ENCODE results near the gene GNG7.
"Not testable (repeated sequence)": the region's sequence is repeated elsewhere in the genome, so short reads cannot be mapped to it uniquely, and the experiment has no call there.

Gene GNG7

GRCh38 chr19:2550431-2551171, 151.9 kb downstream of the GNG7 start:
- DNase-seq (ENCODE audit: low read depth): no peak

DNA sequence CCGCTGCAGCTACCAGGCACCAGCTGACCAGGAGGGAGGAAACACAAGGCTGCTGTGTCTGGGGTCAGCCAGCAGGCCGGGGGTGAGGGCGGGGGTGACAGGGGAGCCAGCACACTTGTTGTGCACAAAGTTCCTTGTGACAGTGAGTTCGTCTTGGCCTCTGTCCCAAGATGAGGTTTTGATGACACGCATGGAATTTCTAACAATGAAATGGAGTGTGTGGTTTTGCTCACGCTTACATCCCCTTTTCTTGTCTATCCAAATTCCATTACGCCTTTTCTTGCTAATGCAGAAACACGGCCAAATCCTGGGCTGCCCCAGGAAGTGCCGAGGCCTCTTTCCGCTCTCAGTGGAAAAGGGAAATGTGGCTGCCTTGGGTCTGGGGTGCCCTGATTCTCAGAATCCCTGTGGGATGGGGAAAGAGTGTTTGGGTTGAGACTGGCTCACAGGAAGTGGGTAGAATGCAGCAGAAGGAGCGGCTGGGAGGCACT, 152.7 kb downstream of the GNG7 start:
- no peak for DNase-seq (ENCODE audit: low read depth)

DNA sequence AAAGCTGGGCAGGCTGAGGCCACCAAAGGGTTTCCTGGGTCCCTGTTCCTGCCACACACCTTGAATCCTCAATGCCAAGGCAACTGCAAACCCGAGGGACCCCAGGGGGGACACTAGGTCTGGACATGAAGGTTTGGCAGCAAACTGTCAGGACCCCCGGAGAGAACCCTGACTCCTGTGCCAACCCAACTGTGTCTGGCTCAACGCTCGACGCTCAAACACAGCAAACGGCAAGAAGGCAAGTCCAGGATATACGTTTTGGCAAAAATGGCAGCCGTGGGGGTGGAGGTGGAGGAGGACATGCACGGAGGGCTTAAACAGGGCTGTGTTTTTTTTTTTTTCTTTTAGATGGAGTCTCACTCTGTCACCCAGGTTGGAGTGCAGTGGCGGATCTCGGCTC, 153.5 kb downstream of the GNG7 start:
- no peak for DNase-seq (ENCODE audit: low read depth)

DNA sequence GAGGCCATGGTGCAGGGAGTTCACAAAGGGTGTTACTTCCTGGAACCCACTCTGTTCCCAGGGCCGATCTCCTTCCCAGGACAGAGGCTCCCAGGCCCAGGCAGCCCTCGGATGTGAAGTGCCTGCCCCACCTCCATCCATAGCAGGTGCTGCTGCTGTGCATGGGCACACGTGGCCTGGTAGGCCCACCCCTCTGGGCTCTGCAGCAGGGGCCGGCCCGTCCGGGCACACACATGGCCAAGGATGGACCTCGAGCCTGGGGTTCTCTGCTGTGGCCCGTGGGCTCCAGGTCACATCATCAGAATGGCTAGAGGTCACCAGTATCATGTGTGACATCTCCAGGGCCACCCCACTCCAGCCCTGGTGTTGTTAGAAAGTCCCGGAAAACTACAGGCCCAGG, 154.8 kb downstream of the GNG7 start:
- DNase-seq (ENCODE audit: low read depth): no peak

GRCh38 chr19:2547033-2547680, 155.3 kb downstream of the GNG7 start:
- DNase-seq (ENCODE audit: low read depth): no peak

GRCh38 chr19:2546128-2547032, 156.1 kb downstream of the GNG7 start:
- no peak for DNase-seq (ENCODE audit: low read depth)

GRCh38 chr19:2545416-2546127, 156.9 kb downstream of the GNG7 start:
- DNase-seq (ENCODE audit: low read depth): not testable (repeated sequence)

- DNase-seq (ENCODE audit: low read depth): no peak
Measured at GRCh38 chr19:2544576-2545415, 157.7 kb downstream of the GNG7 start.

- peak; percentile 27 for DNase-seq (ENCODE audit: low read depth)
Measured at GRCh38 chr19:2543463-2544442, 158.7 kb downstream of the GNG7 start.

- not testable (repeated sequence) for DNase-seq (ENCODE audit: low read depth)
Measured at GRCh38 chr19:2543072-2543462, 159.4 kb downstream of the GNG7 start.

DNA sequence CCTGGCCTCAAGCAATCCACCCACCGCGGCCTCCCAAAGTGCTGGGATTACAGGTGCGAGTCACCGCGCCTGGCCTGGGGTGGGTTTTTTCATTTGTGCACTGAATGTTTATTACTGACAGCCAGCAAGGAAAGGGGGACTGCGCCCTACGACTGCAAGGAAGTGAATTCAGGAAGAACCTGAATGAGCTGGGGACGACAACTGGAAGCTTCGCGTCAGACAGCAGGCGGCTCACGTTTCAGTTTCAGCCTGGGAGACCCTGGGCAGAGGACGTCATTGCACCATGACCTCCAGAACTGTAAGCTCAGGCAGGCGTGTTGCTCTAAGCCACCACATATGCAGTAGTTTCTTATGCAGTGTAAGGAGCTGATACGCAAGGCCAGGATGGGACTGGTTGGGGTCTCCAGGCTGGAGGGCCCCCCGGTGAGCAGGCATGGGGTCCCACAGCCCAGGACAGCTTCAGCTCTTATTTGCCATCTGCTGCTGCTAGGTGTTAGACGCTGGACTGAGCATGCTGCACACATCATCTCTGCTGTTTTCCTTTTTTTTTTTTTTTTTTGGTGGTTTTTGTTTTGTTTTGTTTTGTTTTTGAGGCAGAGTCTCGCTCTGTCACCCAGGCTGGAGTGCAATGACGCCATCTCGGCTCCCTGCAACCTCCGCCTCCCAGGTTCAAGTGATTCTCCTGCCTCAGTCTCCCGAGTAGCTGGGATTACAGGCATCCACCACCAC, 160.0 kb downstream of the GNG7 start:
- no peak for DNase-seq (ENCODE audit: low read depth)

GRCh38 chr19:2540646-2541454, 161.6 kb downstream of the GNG7 start:
- DNase-seq (ENCODE audit: low read depth): no peak

DNA sequence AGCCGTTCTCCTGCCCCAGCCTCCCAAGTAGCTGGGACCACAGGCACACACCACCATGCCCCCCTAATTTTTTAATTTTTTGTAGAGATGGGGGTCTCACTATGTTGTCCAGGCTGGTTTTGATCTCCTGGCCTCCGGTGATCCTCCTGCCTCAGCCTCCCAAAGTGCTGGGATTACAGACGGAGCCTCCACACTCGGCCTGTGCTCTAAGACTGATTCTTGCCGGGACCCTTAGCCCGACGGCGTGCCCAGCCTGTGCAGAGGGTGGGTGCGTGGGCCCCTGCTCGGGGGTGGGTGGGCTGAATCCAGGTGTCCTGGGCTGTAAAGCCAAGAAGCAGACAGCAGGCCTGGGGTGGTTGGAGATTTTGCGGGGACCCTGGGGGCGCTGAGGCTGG, 162.2 kb downstream of the GNG7 start:
- no peak for DNase-seq (ENCODE audit: low read depth)

DNA sequence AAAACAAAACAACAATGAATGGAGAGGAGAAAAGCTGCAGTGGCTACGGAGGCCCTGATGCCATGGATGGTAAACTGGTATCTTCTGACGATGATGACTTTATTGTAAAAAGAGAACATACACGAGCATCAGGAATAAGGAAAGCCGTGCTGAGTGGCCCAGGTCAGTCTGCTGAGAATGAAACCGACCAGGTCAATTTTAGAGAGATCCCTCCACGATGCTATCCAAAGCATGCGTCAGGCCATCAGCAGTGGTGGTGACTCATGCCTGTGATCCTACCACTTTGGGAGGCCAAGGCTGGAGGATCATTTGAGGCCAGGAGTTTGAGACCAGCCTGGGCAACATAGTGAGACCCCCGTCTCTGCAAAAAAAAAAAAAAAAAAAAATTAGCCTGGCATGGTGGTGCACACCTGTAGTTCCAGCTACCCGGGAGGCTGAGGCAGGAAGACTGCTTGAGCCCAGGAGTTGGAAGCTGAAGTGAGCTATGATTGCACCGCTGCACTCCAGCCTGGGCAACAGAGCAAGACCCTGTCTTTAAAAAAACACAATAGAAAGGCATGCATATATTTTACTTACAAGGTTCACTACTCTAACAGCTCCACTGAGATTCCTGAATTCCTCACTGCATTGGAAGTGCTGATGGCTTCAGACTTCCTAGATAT, 164.3 kb downstream of the GNG7 start:
- DNase-seq (ENCODE audit: low read depth): no peak

GRCh38 chr19:2537584-2537983, 164.9 kb downstream of the GNG7 start:
- DNase-seq (ENCODE audit: low read depth): not testable (repeated sequence)

- DNase-seq (ENCODE audit: low read depth): no peak
Measured at GRCh38 chr19:2536461-2536860, 166.0 kb downstream of the GNG7 start.

DNA sequence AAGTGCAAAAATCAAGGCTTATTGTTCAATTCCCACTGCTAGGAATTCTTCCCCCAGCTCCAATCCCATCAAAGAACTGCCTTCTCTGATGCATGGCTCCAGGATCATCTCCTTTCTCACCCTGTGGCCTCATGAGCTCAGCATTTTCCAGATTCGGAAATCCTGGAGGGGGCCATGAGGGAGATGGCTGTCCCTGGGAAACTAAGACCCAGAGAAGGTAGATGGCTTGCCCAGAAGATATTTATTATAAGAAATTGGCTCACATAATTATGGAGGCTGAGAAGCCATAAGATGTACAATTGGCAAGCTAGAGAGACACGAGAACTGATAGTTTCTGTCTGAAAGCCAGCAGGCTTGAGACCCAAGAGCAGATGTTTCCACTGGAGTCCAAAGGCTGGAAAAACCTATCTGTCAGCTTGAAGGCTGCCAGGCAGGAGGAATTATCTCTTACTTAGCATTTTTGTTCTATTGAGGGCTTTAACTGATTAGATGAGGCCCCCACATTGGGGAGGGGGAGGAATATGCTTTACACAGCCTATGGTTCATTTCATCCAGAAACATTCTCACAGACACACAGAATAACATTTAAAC, 168.0 kb downstream of the GNG7 start:
- no peak for DNase-seq (ENCODE audit: low read depth)

Measured in stimulated activated CD8-positive, alpha-beta memory T cell treated with anti-CD3 and anti-CD28 coated beads, Interleukin-15, amount 100 ng/mL, for 1 hour (primary cell).